Left ventricle myocardium inferior (tissue), 1 donor: ENCODE data around the gene C1orf105. TPM values are rescaled to one million over a fixed set of nuclear protein-coding genes. Genes with fewer than 3 reads are reported as not detected.
A peak's percentile ranks its signal among the peaks of the same experiment; 100 is the strongest.

Experiments
- DNase-seq: peaks from one replicate; pipeline ENCODE4 v3.0.0-alpha.2; 2020
- H3K27ac ChIP-seq: fragments of 200-600 bp; replicated peaks from 2 replicates; pipeline ENCODE4 v1.8.0; 2021
- H3K27me3 ChIP-seq: fragments of 200-600 bp; 2 replicates; pipeline ENCODE4 v1.8.0; 2021; ENCODE audit warnings: low read depth
- H3K36me3 ChIP-seq: fragments of 200-600 bp; 2 replicates; pipeline ENCODE4 v1.8.0; 2021
- H3K4me1 ChIP-seq: fragments of 200-600 bp; 2 replicates; pipeline ENCODE4 v1.8.0; 2021
- H3K4me3 ChIP-seq: fragments of 200-600 bp; 2 replicates; pipeline ENCODE4 v1.8.0; 2021; ENCODE audit warnings: mild to moderate bottlenecking, moderate library complexity
- H3K9me3 ChIP-seq: fragments of 200-600 bp; replicated peaks from 2 replicates; pipeline ENCODE4 v1.8.0; 2021
- intact Hi-C: fragments of 100-400 bp; cut with micrococcal nuclease; formaldehyde crosslinking; loops from one replicate; pipeline ENCODE4 v1.11.0; 2022
- total RNA-seq: library from RNA; stranded (reverse); fragmentation: NEBNext Ultra II Directional; extraction: Animal tissue kit (Norgen Biotek cat#: 25700); gene quantifications from one replicate; pipeline ENCODE4 v1.2.1, GENCODE V29; 2021
- TF ChIP-seq, protein P1 (sequence below): fragments of 200-600 bp; IDR thresholded peaks from 2 replicates; pipeline ENCODE4 v1.8.0; 2021; ENCODE audit warnings: antibody characterized with exemption, mild to moderate bottlenecking, borderline replicate concordance
- donor health status: DM: no; HTN: yes; CAD: no; lungs with severe emphysema.

The C1orf105 gene
- total RNA-seq, 1 donor from 2014 or later = 8.5 TPM

DNA sequence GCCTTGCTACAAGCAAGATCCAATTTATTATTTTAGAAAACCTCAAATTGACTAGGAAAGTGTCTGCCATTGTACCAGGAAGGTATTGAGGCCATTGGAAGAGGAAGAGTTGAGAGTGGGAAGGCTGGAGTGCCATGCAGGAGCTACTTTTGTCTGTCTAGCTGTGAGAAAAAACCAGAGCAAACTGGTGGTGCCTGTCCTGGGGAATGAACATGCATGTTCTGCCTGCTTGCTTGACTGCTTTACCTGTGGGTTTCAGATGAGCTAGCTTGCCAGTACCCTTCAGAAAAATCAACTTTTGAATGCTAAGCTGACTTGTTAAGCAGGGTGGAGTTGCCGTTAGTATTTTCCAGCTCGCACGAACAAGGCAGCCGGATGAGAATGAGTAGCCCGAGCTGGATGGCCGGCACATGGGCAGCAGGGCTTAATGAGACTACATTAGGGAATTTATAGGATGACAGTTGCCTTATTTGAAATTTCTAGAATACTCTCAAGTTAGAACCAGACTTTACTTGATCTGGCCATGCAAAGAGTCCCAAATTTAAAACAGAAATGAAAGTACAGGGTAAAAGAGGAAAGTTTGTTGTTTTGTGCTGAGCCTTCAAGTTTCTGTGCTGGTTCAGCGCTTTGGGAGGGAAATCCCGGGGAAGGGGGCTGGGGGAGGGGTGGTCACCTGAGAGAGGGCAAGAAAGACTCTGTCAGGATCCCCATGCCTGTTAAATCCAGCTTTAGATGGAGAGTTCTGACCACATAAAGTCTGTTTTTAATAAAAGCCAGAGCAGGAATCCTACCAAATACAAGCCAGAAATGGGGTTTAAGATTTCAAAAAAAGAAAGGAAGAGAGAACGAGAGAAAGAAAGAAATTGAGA lies 29.6 kb upstream of the C1orf105 start:
- H3K27me3 ChIP-seq = no peaks in the 10 kb centered on the region
- intact Hi-C loops = no loop called here
- H3K27ac ChIP-seq = peak overlapping the region; percentile 67
- no peaks in the 10 kb centered on the region for H3K36me3 ChIP-seq
- no peak for DNase-seq
- TF ChIP-seq, protein P1, sequence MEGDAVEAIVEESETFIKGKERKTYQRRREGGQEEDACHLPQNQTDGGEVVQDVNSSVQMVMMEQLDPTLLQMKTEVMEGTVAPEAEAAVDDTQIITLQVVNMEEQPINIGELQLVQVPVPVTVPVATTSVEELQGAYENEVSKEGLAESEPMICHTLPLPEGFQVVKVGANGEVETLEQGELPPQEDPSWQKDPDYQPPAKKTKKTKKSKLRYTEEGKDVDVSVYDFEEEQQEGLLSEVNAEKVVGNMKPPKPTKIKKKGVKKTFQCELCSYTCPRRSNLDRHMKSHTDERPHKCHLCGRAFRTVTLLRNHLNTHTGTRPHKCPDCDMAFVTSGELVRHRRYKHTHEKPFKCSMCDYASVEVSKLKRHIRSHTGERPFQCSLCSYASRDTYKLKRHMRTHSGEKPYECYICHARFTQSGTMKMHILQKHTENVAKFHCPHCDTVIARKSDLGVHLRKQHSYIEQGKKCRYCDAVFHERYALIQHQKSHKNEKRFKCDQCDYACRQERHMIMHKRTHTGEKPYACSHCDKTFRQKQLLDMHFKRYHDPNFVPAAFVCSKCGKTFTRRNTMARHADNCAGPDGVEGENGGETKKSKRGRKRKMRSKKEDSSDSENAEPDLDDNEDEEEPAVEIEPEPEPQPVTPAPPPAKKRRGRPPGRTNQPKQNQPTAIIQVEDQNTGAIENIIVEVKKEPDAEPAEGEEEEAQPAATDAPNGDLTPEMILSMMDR = peak; percentile 3
- no peaks in the 10 kb centered on the region for H3K9me3 ChIP-seq
- peaks cover 55% of the 10 kb centered on the region for H3K4me1 ChIP-seq
- H3K4me3 ChIP-seq = peak overlapping the region; percentile 19

DNA sequence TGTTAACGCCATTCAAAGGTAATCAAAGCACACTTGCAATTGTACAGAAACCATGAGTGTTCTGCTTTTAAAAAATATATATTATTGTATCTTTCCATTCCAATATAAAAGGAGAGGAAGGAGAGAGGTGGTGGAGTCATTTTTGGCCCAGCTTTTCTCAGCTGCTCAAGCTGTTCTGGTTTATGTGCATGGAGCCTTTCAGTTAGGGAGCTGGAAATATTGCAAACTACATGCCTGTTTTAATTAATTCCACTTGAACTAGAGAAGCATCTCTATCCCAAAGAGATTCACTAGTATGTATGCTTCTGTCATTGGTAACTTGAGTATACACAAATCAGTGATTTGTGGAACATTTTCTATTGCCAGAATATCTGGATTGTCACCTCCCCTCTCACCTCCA lies 28.5 kb upstream of the C1orf105 start:
- Histone ChIP-seq H3K9me3 (no peaks in the 10 kb centered on the region), H3K27ac (peak overlapping the region; percentile 67), H3K4me3 (no peak overlapping the region), H3K4me1 (peaks cover 63% of the 10 kb centered on the region), H3K36me3 (no peaks in the 10 kb centered on the region), H3K27me3 (no peaks in the 10 kb centered on the region)
- no peak for DNase-seq
- intact Hi-C loops = no loop called here
- TF ChIP-seq, protein P1 = no peak

DNA sequence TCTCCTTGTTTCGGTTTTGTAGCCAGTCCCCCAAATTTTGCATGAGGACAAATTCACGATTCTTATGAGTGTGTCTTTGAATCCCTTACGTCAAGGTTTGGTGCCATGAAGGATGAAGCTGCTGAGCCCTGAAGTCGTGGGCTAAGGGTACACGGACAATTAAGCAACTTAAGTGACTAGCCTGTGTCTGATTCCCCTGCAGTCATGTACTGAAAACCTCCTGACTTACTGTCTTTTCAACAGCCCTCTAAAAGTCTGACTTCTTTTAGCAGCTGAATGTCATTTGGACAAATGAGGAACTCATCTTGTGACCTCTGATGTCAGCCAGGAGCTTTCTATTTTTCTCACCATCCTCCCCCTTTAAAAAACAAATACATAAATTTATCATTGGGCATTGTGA lies 27.1 kb upstream of the C1orf105 start:
- H3K9me3 ChIP-seq = no peaks in the 10 kb centered on the region
- DNase-seq = no peak
- intact Hi-C loops = no loop called here
- no peaks in the 10 kb centered on the region for H3K27me3 ChIP-seq
- TF ChIP-seq, protein P1 = no peak
- H3K36me3 ChIP-seq = no peaks in the 10 kb centered on the region
- peak overlapping the region; percentile 66 for H3K27ac ChIP-seq
- peaks cover 77% of the 10 kb centered on the region for H3K4me1 ChIP-seq
- no peak overlapping the region for H3K4me3 ChIP-seq

DNA sequence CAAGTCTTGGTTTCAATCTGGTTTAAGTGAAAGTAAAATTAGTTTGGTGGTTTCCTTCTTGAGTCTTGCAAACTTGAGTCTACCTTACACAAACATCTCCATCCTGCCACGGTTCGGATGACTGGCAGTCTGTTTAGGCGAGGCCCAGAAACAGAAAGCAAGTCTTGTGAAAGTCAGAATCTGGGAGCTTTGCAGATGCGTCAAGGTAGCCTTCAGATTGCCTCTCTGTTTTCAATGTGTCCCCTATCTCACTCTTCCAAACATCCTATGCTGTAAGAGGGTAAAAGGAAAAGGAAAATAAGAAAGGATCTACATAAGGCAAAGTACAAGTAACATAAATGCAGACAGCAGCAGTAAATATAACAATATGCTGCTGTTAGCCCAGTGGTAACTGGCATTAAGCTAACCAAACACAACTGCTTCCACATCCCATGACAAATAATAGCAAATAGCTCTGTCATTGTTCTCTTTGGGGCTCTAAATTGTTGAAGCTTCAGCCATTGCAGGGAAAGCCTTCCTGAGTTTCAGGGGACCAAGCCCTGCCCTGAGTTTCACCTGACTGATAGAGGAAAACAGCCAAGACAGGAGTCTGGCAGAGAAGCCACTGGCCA lies 26.2 kb upstream of the C1orf105 start:
- intact Hi-C loops = no loop called here
- no peak overlapping the region for H3K4me3 ChIP-seq
- peak overlapping the region; percentile 66 for H3K27ac ChIP-seq
- H3K4me1 ChIP-seq = peaks cover 78% of the 10 kb centered on the region
- no peaks in the 10 kb centered on the region for H3K36me3 ChIP-seq
- TF ChIP-seq, protein P1 = no peak
- H3K9me3 ChIP-seq = no peaks in the 10 kb centered on the region
- H3K27me3 ChIP-seq = no peaks in the 10 kb centered on the region
- no peak for DNase-seq

DNA sequence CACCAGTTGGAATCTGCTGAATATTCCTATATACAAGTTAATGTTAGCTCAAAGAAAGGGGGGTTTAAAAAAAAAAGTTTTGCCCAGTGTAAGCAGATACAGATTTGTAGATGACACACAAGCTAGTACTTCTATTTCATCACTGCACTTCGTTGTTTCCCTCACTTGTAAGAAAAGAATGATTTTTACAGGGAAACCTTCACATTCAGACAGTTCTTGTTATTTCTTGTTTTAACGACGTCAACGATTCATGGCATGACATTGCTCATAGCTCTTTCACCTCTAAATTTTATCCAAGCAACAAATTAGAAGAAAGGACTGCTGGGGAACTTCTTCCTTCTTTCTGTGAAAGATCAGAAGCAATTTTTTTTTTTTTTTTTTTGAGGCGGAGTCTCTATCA lies 25.7 kb upstream of the C1orf105 start:
- intact Hi-C loops = no loop called here
- peaks cover 76% of the 10 kb centered on the region for H3K4me1 ChIP-seq

More for the DNA sequence above, 25.7 kb upstream of the C1orf105 start:
- Histone ChIP-seq H3K27ac (peak overlapping the region; percentile 66), H3K9me3 (no peaks in the 10 kb centered on the region), H3K36me3 (no peaks in the 10 kb centered on the region), H3K27me3 (no peaks in the 10 kb centered on the region), H3K4me3 (no peak overlapping the region)
- TF ChIP-seq, protein P1 = no peak
- no peak for DNase-seq
